Peyer's patch (tissue), 4 donors: Measurements from ENCODE around the gene CHRNG.

Experiments used
- CTCF ChIP-seq, 6 experiments: fragments of 450-650 bp in 4 of 6; fragments of 200-600 bp in 2 of 6; sonication (generic) in 1 of 6; IDR thresholded peaks; one replicate each; pipeline ENCODE4 v1.5.1; 2017 to 2019; ENCODE audit warnings: antibody characterized with exemption in 6 of 6, mild to moderate bottlenecking in 3 of 6, moderate library complexity in 1 of 6
- POLR2A ChIP-seq, 2 donors: fragments of 450-650 bp; IDR thresholded peaks; one replicate each; pipeline ENCODE4 v1.5.1; 2017; ENCODE audit warnings: antibody characterized with exemption in 2 of 2, mild to moderate bottlenecking in 2 of 2, moderate library complexity in 2 of 2

GRCh38 chr2:232573771-232574435 is 34.4 kb downstream of the CHRNG start:
- no peak for TF ChIP-seq CTCF (IDR thresholded peaks at IDR 0.05)
- TF ChIP-seq POLR2A (IDR thresholded peaks at IDR 0.05), result no peak
